ENCODE data around the gene LGALS14. TPM values are rescaled to one million over a fixed set of nuclear protein-coding genes. Genes with fewer than 3 reads are reported as not detected.

The LGALS14 gene
- total and polyA plus RNA-seq, 2 of the 8 experiments (the other 6 are each of a cell fraction or from before 2014, with no cell fraction given), result 0.50 to 0.77 TPM

GRCh38 chr19:39708594-39708993 lies 4.3 kb downstream of the LGALS14 start (continued):
- TF ChIP-seq, protein P1, sequence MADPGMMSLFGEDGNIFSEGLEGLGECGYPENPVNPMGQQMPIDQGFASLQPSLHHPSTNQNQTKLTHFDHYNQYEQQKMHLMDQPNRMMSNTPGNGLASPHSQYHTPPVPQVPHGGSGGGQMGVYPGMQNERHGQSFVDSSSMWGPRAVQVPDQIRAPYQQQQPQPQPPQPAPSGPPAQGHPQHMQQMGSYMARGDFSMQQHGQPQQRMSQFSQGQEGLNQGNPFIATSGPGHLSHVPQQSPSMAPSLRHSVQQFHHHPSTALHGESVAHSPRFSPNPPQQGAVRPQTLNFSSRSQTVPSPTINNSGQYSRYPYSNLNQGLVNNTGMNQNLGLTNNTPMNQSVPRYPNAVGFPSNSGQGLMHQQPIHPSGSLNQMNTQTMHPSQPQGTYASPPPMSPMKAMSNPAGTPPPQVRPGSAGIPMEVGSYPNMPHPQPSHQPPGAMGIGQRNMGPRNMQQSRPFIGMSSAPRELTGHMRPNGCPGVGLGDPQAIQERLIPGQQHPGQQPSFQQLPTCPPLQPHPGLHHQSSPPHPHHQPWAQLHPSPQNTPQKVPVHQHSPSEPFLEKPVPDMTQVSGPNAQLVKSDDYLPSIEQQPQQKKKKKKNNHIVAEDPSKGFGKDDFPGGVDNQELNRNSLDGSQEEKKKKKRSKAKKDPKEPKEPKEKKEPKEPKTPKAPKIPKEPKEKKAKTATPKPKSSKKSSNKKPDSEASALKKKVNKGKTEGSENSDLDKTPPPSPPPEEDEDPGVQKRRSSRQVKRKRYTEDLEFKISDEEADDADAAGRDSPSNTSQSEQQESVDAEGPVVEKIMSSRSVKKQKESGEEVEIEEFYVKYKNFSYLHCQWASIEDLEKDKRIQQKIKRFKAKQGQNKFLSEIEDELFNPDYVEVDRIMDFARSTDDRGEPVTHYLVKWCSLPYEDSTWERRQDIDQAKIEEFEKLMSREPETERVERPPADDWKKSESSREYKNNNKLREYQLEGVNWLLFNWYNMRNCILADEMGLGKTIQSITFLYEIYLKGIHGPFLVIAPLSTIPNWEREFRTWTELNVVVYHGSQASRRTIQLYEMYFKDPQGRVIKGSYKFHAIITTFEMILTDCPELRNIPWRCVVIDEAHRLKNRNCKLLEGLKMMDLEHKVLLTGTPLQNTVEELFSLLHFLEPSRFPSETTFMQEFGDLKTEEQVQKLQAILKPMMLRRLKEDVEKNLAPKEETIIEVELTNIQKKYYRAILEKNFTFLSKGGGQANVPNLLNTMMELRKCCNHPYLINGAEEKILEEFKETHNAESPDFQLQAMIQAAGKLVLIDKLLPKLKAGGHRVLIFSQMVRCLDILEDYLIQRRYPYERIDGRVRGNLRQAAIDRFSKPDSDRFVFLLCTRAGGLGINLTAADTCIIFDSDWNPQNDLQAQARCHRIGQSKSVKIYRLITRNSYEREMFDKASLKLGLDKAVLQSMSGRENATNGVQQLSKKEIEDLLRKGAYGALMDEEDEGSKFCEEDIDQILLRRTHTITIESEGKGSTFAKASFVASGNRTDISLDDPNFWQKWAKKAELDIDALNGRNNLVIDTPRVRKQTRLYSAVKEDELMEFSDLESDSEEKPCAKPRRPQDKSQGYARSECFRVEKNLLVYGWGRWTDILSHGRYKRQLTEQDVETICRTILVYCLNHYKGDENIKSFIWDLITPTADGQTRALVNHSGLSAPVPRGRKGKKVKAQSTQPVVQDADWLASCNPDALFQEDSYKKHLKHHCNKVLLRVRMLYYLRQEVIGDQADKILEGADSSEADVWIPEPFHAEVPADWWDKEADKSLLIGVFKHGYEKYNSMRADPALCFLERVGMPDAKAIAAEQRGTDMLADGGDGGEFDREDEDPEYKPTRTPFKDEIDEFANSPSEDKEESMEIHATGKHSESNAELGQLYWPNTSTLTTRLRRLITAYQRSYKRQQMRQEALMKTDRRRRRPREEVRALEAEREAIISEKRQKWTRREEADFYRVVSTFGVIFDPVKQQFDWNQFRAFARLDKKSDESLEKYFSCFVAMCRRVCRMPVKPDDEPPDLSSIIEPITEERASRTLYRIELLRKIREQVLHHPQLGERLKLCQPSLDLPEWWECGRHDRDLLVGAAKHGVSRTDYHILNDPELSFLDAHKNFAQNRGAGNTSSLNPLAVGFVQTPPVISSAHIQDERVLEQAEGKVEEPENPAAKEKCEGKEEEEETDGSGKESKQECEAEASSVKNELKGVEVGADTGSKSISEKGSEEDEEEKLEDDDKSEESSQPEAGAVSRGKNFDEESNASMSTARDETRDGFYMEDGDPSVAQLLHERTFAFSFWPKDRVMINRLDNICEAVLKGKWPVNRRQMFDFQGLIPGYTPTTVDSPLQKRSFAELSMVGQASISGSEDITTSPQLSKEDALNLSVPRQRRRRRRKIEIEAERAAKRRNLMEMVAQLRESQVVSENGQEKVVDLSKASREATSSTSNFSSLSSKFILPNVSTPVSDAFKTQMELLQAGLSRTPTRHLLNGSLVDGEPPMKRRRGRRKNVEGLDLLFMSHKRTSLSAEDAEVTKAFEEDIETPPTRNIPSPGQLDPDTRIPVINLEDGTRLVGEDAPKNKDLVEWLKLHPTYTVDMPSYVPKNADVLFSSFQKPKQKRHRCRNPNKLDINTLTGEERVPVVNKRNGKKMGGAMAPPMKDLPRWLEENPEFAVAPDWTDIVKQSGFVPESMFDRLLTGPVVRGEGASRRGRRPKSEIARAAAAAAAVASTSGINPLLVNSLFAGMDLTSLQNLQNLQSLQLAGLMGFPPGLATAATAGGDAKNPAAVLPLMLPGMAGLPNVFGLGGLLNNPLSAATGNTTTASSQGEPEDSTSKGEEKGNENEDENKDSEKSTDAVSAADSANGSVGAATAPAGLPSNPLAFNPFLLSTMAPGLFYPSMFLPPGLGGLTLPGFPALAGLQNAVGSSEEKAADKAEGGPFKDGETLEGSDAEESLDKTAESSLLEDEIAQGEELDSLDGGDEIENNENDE (IDR thresholded peaks at IDR 0.05; ENCODE audit: insufficient replicate concordance, low read length), result no peak
- TF ChIP-seq MAFK (IDR thresholded peaks at IDR 0.05; ENCODE audit: low read depth, low read length) (no peak), POLR2A (IDR thresholded peaks at IDR 0.05; ENCODE audit: control extremely low read depth in 1 of 2, low read depth in 2 of 2, low read length in 2 of 2) (no peak), SP2 (IDR thresholded peaks at IDR 0.05; ENCODE audit: low read length) (no peak), HDAC6 (IDR thresholded peaks at IDR 0.05; ENCODE audit: low read depth, low read length) (no peak), CBX5 (IDR thresholded peaks at IDR 0.05; ENCODE audit: low read depth, low read length) (no peak), NRF1 (IDR thresholded peaks at IDR 0.05; ENCODE audit: low read depth, low read length) (no peak), GABPA (IDR thresholded peaks at IDR 0.05; ENCODE audit: borderline replicate concordance, insufficient read depth, low read length) (no peak)
- TF ChIP-seq, protein P2, sequence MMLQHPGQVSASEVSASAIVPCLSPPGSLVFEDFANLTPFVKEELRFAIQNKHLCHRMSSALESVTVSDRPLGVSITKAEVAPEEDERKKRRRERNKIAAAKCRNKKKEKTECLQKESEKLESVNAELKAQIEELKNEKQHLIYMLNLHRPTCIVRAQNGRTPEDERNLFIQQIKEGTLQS (IDR thresholded peaks at IDR 0.05; ENCODE audit: insufficient read depth, low read depth, low read length), result no peak

Data from H1 (cell line).